Skeletal muscle cell (primary cell): Measurements from ENCODE around the gene PPP2R5B.
A peak's percentile ranks its signal among the peaks of the same experiment; 100 is the strongest.

Experiments used
- DNase-seq: peaks from one replicate; pipeline ENCODE4 v3.0.0-alpha.2; 2010; ENCODE audit warnings: low read depth
- H3K4me3 ChIP-seq: 2 replicates; pipeline ENCODE4 v1.5.1; 2011; ENCODE audit warnings: low read depth, mild to moderate bottlenecking, control low read depth, low read length, moderate library complexity

Gene PPP2R5B

DNA sequence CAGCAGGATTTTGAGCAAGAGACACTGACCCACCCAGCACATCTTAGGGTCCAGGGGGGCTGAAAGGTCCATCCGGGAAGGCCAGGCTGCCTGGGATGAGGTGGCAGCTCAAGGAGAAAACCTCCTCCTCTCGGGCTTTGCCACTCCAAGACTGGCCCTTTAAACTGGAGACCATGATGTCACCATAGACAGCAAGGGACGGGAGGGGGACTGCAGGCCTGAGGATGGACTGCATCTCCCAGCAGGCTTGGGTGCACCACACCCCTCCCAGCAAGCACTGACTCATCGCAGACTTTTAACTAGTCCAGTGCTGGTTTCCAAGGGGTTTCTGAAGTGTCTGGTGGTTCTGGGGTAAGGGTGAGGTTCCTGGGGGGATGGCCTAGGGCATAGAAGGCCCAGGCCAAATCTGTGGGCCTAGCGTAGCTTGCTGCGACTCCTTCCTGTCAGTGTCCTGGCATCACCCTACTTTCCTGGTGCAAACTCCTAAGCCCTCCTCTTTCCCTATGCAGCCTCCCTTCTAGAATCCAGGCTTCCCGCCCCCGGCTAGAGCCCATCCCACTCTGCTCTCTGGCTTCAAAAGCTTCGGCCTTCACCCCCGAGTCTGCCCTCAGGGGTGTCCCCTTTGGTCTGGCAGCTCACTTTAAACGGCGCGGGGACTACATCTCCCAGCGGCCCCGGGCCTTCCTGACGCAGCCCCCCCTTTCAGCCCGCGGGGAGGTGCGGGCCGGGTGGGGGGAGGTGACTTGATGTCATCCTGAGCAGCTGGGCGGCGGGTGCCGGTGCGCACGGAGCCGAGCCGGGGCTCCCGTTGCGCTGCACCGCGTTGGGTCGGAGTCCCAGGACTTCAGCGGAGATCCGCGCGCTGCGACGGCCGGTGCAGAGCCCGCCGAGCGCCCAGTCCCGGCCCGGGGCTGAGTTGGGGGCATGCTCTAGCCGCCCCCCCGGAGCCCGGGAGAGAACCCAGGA is at the start of gene PPP2R5B:
PPP2R5B (plus strand) TSS at position 746 of the 966 bp plus-strand sequence. CDS start 1,046 bp downstream, outside the sequence.
- H3K4me3 ChIP-seq: peak within 1 kb of the TSS; percentile 95
- DNase-seq: peak; percentile 87

DNA sequence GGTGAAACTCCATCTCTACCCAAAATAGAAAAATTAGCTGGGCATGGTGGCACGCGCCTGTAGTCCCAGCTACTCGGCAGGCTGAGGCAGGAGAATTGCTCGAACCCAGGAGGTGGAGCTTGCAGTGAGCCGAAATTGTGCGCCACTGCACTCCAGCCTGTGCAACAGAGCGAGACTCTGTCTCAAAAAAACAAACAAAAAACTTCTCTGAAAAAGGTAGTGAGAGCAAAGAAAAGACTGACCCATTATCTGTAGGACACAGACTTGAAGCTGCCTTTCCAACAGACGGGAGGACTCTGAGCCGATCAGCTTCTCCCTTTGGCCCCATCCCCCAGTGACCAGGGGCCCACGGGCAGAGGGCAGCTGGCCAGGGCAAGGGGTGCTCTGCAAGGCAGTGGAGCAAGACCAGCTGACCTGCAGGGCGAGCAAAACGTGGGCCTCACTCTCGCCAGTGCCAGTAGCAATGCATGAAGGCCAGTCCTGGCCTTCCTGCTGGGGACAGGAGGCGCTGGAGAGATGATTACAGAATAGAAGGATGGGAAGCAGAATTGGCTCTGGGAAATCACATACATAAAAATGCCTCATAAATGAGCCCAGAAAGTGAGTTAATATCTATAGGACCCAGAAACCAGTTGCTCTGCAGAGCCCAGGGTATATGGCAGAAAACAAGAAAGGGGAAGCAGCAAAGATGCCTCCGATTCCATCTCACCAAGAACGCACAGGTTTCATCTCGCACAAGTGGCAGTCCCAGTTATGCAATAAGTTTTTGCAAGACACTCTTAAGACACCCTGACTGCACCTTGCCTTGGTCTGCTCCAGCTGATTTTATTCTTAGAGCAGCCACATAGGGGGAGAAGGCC is 48.9 kb upstream of the PPP2R5B start:
- DNase-seq: no peak
- H3K4me3 ChIP-seq: peak overlapping the region; percentile 96

DNA sequence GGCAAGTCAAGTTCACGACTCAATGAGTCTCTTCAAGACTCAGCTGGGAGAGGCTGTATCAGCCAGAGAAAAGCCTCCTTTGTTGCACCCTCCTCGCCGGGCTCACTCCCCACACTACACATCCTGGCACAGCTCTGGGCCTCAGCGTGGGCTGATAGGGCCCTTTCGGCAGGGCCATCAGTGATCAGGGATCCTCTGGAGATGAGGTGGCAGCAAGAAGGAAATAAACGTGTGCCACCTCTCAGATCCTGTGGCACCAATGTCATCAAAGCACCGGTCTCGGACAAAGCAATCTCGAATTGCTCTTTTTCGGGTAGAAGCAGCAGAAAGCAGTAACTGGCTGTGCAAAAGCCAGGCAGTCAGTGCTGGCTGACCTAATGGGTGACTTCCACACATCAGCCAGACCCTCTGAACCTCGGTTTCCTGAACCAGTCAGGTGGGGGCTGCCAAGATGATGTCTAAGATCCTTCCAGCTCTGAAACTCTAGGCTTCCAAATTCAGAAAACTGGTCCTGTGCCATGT is 48.2 kb upstream of the PPP2R5B start:
- H3K4me3 ChIP-seq: peak overlapping the region; percentile 96

DNA sequence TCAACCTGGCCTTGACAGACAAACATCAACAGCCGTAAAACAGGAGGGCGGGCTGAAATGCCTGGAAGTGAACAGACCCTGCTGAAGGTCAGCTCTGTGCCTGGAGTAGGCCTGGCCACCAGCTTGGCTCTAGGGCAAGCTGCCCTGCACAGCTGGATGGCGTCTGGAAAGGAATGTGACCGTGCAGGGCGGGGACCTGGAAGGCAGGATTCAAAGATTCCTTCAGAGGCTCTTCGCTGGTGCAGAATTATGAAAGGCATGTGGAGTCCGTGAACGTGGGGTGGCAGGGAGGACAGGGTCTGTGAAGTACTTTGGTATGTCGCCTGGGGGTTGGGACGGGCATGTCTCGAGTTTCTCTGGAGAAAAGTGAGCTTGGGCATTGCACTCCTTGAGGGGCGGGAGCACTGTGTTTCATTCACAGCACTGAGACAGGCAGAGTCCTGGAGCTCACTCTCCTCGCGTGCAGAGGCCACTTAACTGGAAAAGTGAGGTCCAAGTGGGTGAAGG is 47.6 kb upstream of the PPP2R5B start:
- no peak for DNase-seq
- peak overlapping the region; percentile 96 for H3K4me3 ChIP-seq

More for the DNA sequence above, 48.2 kb upstream of the PPP2R5B start:
- DNase-seq: no peak

DNA sequence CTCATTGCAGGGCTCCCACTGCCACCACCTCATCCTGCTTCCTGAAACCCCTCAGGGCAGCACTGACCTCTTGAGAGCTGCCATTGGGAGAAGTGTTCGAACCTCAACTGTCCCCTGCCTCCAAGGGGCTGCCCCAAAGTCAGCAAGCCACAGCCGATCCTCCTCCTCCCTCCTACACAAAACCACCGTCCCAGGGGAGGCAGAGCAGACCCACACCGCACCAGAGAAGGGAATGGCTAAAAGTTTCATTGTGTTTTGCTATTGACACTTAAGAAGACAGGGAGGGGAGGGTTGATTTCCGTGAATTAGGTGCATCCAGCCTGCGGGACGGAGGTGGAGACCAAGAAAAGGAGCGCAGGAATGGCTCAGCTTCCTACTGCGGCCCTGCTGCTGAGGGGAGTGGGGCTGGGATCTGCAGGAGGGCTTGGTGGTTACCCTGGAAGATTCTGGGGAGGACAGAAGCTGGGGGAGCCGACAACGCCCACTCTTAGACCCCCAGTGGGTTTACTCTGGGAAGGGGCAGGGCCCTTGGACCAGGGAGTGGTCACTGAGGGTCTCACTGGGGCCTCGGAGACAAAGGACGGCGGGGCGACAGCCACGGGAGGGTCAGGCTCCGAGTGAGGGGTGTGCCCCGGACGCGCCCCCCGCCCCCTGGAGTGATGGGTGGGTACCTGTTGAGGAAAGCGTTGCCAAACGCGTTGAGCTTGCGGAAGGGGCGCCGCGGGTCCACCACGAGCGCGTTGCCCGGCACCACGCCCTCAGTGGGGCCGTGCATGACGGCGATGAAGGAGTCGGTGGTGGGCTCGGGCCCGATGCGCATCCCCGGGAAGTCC is 46.9 kb upstream of the PPP2R5B start:
- DNase-seq: no peak
- H3K4me3 ChIP-seq: peak overlapping the region; percentile 96

DNA sequence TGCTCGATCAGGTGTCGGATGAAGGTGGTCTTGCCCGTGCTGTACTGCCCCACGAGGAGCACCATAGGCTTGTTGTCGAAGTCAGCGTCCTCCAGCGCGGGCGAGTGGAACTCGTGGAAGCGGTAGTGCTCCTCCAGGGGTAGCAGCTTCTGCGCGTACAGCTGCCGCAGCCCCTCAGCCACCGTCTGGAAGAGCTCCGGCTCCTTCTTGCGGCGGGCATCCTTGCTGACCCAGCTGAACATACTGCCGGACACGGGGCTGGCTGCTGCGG is 46.3 kb upstream of the PPP2R5B start:
- DNase-seq: no peak
- peak overlapping the region; percentile 96 for H3K4me3 ChIP-seq

DNA sequence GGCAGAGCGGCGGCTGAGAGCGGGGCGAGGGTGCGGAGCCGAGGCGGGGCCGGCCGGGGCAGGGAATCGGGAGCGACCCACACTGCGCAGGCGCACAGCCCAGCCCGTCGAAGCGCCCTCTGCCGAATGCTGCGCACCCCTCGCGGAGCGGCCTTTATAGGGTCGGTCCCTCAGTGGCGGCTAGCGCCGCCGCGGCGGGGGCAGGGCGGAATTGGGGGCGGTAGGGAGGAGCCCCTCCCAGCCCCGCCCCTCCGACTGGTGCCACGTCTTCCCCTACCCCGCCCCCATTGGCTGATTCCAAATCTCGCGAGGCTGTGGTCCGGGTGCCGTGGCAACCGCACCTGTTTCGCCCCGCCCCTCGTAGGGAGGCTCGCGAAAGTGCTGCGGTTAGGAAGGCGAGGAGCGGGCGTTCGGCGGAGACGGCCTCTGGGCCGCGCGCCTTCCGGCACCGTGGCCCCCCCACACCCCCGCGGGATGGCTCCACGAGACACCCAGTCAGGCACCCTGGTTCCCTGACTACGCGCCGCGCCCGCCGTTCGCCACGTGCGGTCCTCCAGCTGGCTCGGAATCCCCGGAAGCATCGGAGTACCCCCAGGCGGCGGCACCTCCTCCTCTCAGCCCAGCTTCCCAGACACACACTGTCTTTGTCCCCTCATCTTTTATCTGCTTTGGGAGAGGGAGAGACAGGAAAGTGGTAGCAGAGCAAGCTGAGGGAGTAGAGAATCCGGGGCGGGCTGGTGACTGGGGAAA is 45.8 kb upstream of the PPP2R5B start, which contains the start of gene EHD1:
EHD1 (minus strand) TSS at position 128 of the 750 bp plus-strand sequence. CDS start 157 bp downstream, outside the sequence.
- peak; percentile 88 for DNase-seq
- peak within 1 kb of the TSS; percentile 96 for H3K4me3 ChIP-seq

DNA sequence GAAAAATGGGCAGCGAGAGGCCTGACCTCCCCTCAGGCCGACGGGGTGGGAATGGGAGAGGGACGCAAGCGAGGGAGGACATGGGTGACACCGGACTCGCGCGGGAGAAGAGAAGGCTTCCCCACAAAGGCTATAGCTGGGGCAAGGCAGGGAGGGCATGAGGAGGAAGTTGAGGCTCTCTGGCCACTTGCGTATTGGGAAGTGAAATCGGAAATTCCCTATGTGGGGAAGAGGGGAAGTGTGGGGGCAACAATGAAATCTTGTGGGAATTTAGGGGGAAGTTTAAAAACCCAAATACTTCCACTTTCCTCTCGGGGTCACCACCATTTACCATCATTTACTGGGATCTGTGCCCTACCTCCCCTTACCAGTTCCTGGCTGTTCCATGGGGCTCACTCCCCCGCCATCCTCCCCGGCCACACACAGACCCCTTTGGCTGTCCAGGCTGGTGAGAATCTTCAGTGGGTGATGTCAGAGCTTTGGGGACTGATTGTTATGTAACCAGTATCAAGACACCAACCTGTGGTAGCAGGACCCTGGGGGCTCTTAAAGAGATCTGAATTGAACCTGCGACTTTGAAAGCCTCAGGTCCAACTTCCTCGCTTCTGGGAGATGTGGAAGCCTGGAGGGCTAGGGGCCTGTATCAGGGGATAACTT is 45.1 kb upstream of the PPP2R5B start:
- H3K4me3 ChIP-seq: peak overlapping the region; percentile 96
- no peak for DNase-seq

DNA sequence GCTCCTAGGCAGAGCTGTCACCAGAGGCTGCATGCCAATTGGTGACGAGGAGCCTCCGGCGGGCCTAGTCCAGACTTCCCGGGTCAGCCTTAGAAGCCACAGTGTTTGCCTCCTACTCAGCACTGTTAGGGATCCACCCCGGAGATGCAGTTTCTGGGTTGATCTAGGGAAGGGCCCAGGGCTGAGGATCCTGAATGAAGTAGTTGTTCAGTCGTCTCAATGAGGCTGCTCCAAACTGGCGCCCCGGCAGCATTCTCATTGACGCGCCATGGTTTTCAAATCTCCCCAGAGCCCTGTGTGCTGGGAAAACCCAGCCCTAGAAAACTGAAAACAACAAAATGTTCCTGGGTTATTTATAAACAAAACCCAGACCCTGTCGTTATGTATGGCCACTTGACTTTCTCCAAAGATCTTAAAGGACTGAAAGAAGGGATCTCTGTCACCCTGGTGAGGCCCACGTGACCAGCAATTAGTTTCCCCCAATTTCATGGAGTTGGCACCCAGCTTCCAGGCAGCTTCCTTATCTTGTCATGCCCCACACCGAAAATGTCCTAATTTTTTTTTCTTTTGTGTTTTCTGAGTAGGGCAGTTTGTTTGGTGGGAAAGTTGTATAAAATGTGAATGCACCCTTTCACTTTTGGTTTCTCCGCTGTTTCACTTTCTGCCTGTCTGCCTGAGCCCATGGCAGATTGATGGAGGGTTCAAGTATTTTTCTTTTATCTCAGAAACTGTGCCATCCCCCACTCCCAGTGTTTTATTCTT is 44.1 kb upstream of the PPP2R5B start:
- no peak for DNase-seq
- no peak overlapping the region for H3K4me3 ChIP-seq

DNA sequence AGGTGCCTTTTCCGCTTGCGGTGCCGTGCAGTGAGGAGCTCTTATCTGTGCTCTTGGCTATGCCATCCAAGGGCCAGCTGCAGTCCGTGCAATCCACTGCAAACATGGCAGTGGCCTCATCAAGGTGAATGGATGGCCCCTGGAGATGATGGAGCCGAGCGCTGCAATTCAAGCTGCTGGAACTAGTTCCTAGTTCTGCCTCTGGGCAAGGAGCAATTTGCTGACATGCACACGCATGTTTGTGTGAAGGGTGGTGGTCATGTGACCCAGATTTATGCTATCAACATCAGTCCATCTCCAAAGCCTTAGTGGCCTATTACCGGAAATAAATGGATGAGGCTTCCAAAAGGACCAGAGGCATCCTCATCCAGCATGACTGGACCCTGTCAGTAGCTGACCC is 43.0 kb upstream of the PPP2R5B start:
- no peak overlapping the region for H3K4me3 ChIP-seq
- no peak for DNase-seq

DNA sequence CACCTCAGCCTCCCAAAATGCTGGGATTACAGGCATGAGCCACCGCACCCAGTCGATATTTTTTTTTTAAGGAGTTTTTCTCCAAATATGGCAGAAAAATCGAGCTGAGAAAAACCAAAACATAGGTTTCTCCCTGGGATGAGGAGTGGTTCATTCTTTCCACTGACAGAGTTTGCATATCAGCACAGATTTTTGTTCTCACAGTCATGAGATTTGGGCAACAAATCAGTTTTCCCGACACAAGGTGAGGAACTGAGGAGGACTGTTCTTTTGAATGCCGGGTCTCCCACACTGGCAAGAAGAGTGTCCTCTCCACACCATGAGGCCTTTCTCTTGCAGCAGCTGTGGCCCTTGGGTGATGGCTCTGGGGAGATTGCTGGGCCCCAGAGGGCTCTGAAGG is 42.2 kb upstream of the PPP2R5B start:
- no peak for DNase-seq
- no peak overlapping the region for H3K4me3 ChIP-seq

DNA sequence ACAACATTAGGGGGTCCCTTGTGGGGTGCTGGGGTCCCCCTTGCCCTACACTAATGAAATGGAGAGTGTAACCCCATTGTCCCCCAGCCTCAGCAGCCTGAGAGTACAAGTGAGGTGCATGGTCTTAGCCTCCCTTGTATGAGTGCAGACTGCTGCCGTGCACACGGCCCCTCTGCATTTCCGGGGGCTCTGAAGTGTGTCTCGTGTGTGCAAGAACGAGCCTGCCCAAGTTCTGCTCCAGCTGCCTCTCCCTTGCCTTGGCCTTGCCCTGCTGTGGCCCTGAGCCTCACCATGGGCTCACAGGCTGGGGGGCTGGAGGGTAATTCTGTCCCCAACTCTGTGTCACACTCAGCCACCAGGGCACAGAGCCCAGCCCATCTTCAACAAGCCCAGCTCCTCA is 40.9 kb upstream of the PPP2R5B start:
- no peak for DNase-seq
- H3K4me3 ChIP-seq: no peak overlapping the region

DNA sequence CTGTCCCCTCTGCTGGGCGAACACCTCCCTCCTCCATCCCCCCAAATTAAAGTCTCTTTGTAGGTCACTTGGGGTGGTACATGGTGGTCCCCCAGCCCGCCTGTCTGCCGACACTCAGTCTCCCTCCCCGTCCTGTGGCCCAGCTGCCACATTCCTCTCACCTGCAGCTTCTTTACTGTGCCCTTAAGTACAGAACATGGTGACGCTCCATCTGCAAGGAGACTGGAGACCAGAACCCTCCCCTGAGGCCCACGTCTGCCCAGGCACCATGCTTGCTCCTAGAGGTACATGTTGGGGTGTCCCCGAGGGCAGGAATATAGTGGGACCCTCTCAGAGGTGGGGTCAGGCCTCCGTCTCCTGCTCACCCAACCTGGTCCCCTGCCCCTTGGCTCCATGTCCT is 40.5 kb upstream of the PPP2R5B start:
- no peak overlapping the region for H3K4me3 ChIP-seq
- no peak for DNase-seq

DNA sequence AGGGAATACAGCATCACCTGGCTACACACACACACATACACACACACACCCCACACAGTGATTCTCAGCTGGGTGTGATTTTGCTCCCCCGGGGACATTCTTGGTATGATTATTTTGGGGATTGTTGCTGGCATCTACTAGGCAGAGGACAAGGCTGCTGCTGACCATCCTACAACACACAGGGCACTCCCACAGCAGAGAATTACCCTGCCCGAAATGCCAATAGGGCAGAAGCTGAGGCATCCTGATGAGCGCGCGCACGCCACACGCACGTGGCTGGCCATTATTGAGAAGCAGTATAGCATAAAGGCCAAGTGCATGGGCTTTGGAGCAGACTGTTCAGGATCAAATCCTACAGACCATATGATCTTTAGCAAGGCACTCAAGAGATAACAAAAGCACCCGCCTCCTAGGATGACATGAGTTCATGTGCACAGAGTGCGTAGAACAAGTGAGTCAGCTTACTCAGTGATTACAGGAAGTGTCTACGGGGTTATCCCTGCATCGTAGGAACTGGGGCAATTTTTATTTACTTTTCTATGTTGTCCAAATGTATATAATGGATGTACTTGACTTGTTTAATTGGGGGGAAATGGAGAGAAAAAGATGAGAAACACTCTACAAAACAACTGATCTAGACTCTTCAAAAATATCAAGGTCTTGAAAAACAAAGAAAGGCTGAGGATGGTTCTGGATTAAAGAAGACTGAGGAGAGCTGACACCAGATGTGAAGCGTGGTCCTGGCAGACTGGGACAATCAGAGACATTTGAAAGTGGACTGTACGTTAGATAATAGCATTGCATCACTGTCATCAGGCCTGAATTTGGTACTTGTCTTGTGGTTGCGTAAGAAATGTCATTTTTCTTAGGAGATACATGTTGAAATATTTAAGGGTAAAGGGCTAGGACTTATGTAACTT is 38.9 kb upstream of the PPP2R5B start:
- DNase-seq: peak; percentile 57
- no peak overlapping the region for H3K4me3 ChIP-seq

DNA sequence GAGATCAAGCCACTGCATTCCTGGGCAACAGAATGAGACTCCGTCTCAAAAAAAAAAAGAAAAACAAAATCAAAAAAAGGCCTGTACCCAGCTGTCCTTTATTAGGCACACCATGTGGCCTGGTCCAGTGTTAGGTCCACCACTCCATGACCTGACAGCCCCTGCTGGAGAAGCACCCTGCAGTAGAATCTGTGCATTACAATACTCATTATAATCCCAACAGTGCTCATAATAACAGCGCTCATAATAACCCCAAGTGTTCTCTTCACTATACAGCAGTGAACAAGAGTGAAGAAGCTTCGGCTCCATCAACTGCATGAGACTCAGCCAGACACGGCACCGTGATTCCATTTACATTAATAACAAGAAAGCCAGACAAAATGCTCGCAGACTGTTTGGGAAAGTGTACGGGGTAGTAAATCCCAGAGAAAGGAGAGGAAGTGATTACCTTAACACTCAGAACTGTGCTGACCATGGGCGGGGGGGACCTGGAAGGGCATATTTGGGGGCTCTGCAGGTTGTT is 37.2 kb upstream of the PPP2R5B start:
- no peak overlapping the region for H3K4me3 ChIP-seq
- no peak for DNase-seq
